ENCODE measurements around the gene VSNL1.

Gene VSNL1

GRCh38 chr2:17590342-17590911, 49.9 kb downstream of the VSNL1 start:
- no peak overlapping the region for H3K27ac ChIP-seq (ENCODE audit: low read depth, low read length)
- H3K36me3 ChIP-seq (ENCODE audit: control insufficient read depth, insufficient read depth, low read length), result no peaks in the 10 kb centered on the region
- H3K4me1 ChIP-seq (ENCODE audit: control insufficient read depth, insufficient read depth, low read length), result no peaks in the 10 kb centered on the region
- H3K27me3 ChIP-seq (ENCODE audit: control insufficient read depth, insufficient read depth, low read length), result no peaks in the 10 kb centered on the region
- no peak overlapping the region for H3K9ac ChIP-seq (ENCODE audit: low read length)
- no peak overlapping the region for H3K4me3 ChIP-seq (ENCODE audit: low read length)

GRCh38 chr2:17591846-17592245, 51.4 kb downstream of the VSNL1 start:
- H3K27ac ChIP-seq (ENCODE audit: low read depth, low read length), result no peak overlapping the region
- no peak overlapping the region for H3K4me3 ChIP-seq (ENCODE audit: low read length)
- no peak overlapping the region for H3K9ac ChIP-seq (ENCODE audit: low read length)
- H3K4me1 ChIP-seq (ENCODE audit: control insufficient read depth, insufficient read depth, low read length), result no peaks in the 10 kb centered on the region
- H3K36me3 ChIP-seq (ENCODE audit: control insufficient read depth, insufficient read depth, low read length), result no peaks in the 10 kb centered on the region
- no peaks in the 10 kb centered on the region for H3K27me3 ChIP-seq (ENCODE audit: control insufficient read depth, insufficient read depth, low read length)

GRCh38 chr2:17592731-17593409, 52.4 kb downstream of the VSNL1 start:
- no peak overlapping the region for H3K9ac ChIP-seq (ENCODE audit: low read length)
- no peaks in the 10 kb centered on the region for H3K4me1 ChIP-seq (ENCODE audit: control insufficient read depth, insufficient read depth, low read length)
- no peaks in the 10 kb centered on the region for H3K36me3 ChIP-seq (ENCODE audit: control insufficient read depth, insufficient read depth, low read length)
- no peak overlapping the region for H3K4me3 ChIP-seq (ENCODE audit: low read length)
- no peak overlapping the region for H3K27ac ChIP-seq (ENCODE audit: low read depth, low read length)
- no peaks in the 10 kb centered on the region for H3K27me3 ChIP-seq (ENCODE audit: control insufficient read depth, insufficient read depth, low read length)

- no peaks in the 10 kb centered on the region for H3K27me3 ChIP-seq (ENCODE audit: control insufficient read depth, insufficient read depth, low read length)
- no peaks in the 10 kb centered on the region for H3K4me1 ChIP-seq (ENCODE audit: control insufficient read depth, insufficient read depth, low read length)
- H3K36me3 ChIP-seq (ENCODE audit: control insufficient read depth, insufficient read depth, low read length), result no peaks in the 10 kb centered on the region
- no peak overlapping the region for H3K9ac ChIP-seq (ENCODE audit: low read length)
- no peak overlapping the region for H3K27ac ChIP-seq (ENCODE audit: low read depth, low read length)
- no peak overlapping the region for H3K4me3 ChIP-seq (ENCODE audit: low read length)
These were observed 52.9 kb downstream of the VSNL1 start for GRCh38 chr2:17593445-17593840.

- H3K27ac ChIP-seq (ENCODE audit: low read depth, low read length), result no peak overlapping the region
- no peaks in the 10 kb centered on the region for H3K27me3 ChIP-seq (ENCODE audit: control insufficient read depth, insufficient read depth, low read length)
- no peak overlapping the region for H3K9ac ChIP-seq (ENCODE audit: low read length)
- H3K36me3 ChIP-seq (ENCODE audit: control insufficient read depth, insufficient read depth, low read length), result no peaks in the 10 kb centered on the region
- no peaks in the 10 kb centered on the region for H3K4me1 ChIP-seq (ENCODE audit: control insufficient read depth, insufficient read depth, low read length)
- H3K4me3 ChIP-seq (ENCODE audit: low read length), result no peak overlapping the region
These were observed 53.5 kb downstream of the VSNL1 start for GRCh38 chr2:17593841-17594491.

- Histone ChIP-seq H3K4me1 (ENCODE audit: control insufficient read depth, insufficient read depth, low read length) (no peaks in the 10 kb centered on the region), H3K36me3 (ENCODE audit: control insufficient read depth, insufficient read depth, low read length) (no peaks in the 10 kb centered on the region), H3K9ac (ENCODE audit: low read length) (no peak overlapping the region), H3K4me3 (ENCODE audit: low read length) (no peak overlapping the region), H3K27me3 (ENCODE audit: control insufficient read depth, insufficient read depth, low read length) (no peaks in the 10 kb centered on the region), H3K27ac (ENCODE audit: low read depth, low read length) (no peak overlapping the region)
These were observed 54.3 kb downstream of the VSNL1 start for GRCh38 chr2:17594533-17595401.

GRCh38 chr2:17599617-17600016, 59.1 kb downstream of the VSNL1 start:
- Histone ChIP-seq H3K27ac (ENCODE audit: low read depth, low read length) (no peak overlapping the region), H3K4me1 (ENCODE audit: control insufficient read depth, insufficient read depth, low read length) (no peaks in the 10 kb centered on the region), H3K36me3 (ENCODE audit: control insufficient read depth, insufficient read depth, low read length) (no peaks in the 10 kb centered on the region), H3K4me3 (ENCODE audit: low read length) (no peak overlapping the region), H3K27me3 (ENCODE audit: control insufficient read depth, insufficient read depth, low read length) (no peaks in the 10 kb centered on the region), H3K9ac (ENCODE audit: low read length) (no peak overlapping the region)

GRCh38 chr2:17600556-17601204, 60.2 kb downstream of the VSNL1 start:
- Histone ChIP-seq H3K4me3 (ENCODE audit: low read length) (no peak overlapping the region), H3K4me1 (ENCODE audit: control insufficient read depth, insufficient read depth, low read length) (no peaks in the 10 kb centered on the region)

GRCh38 chr2:17604050-17604449, 63.6 kb downstream of the VSNL1 start:
- H3K27me3 ChIP-seq (ENCODE audit: control insufficient read depth, insufficient read depth, low read length), result peaks cover 3% of the 10 kb centered on the region
- no peak overlapping the region for H3K27ac ChIP-seq (ENCODE audit: low read depth, low read length)
- H3K4me3 ChIP-seq (ENCODE audit: low read length), result no peak overlapping the region
- no peak overlapping the region for H3K9ac ChIP-seq (ENCODE audit: low read length)
- H3K36me3 ChIP-seq (ENCODE audit: control insufficient read depth, insufficient read depth, low read length), result no peaks in the 10 kb centered on the region
- no peaks in the 10 kb centered on the region for H3K4me1 ChIP-seq (ENCODE audit: control insufficient read depth, insufficient read depth, low read length)

More at GRCh38 chr2:17600556-17601204, 60.2 kb downstream of the VSNL1 start:
- no peak overlapping the region for H3K27ac ChIP-seq (ENCODE audit: low read depth, low read length)
- H3K9ac ChIP-seq (ENCODE audit: low read length), result no peak overlapping the region
- peaks cover 1% of the 10 kb centered on the region for H3K27me3 ChIP-seq (ENCODE audit: control insufficient read depth, insufficient read depth, low read length)
- H3K36me3 ChIP-seq (ENCODE audit: control insufficient read depth, insufficient read depth, low read length), result no peaks in the 10 kb centered on the region

GRCh38 chr2:17605696-17606095, 65.2 kb downstream of the VSNL1 start:
- H3K27me3 ChIP-seq (ENCODE audit: control insufficient read depth, insufficient read depth, low read length), result peaks cover 3% of the 10 kb centered on the region
- H3K36me3 ChIP-seq (ENCODE audit: control insufficient read depth, insufficient read depth, low read length), result no peaks in the 10 kb centered on the region
- no peak overlapping the region for H3K27ac ChIP-seq (ENCODE audit: low read depth, low read length)
- no peak overlapping the region for H3K9ac ChIP-seq (ENCODE audit: low read length)
- no peak overlapping the region for H3K4me3 ChIP-seq (ENCODE audit: low read length)
- H3K4me1 ChIP-seq (ENCODE audit: control insufficient read depth, insufficient read depth, low read length), result no peaks in the 10 kb centered on the region

- H3K36me3 ChIP-seq (ENCODE audit: control insufficient read depth, insufficient read depth, low read length), result no peaks in the 10 kb centered on the region
- H3K27ac ChIP-seq (ENCODE audit: low read depth, low read length), result no peak overlapping the region
- no peak overlapping the region for H3K9ac ChIP-seq (ENCODE audit: low read length)
- H3K4me3 ChIP-seq (ENCODE audit: low read length), result no peak overlapping the region
- no peaks in the 10 kb centered on the region for H3K4me1 ChIP-seq (ENCODE audit: control insufficient read depth, insufficient read depth, low read length)
- H3K27me3 ChIP-seq (ENCODE audit: control insufficient read depth, insufficient read depth, low read length), result peaks cover 3% of the 10 kb centered on the region
These were observed 66.4 kb downstream of the VSNL1 start for GRCh38 chr2:17606851-17607250.

- H3K4me1 ChIP-seq (ENCODE audit: control insufficient read depth, insufficient read depth, low read length), result no peaks in the 10 kb centered on the region
- no peak overlapping the region for H3K4me3 ChIP-seq (ENCODE audit: low read length)
- peaks cover 3% of the 10 kb centered on the region for H3K27me3 ChIP-seq (ENCODE audit: control insufficient read depth, insufficient read depth, low read length)
- no peak overlapping the region for H3K9ac ChIP-seq (ENCODE audit: low read length)
- H3K27ac ChIP-seq (ENCODE audit: low read depth, low read length), result no peak overlapping the region
- no peaks in the 10 kb centered on the region for H3K36me3 ChIP-seq (ENCODE audit: control insufficient read depth, insufficient read depth, low read length)
These were observed 66.9 kb downstream of the VSNL1 start for GRCh38 chr2:17607379-17607778.
